Measurements from ENCODE around the gene OCIAD1.

- no peak for TF ChIP-seq EZH2 (IDR thresholded peaks at IDR 0.05; ENCODE audit: borderline replicate concordance, insufficient read depth, low read depth, low read length, poor library complexity, severe bottlenecking)
- TF ChIP-seq, protein P1, sequence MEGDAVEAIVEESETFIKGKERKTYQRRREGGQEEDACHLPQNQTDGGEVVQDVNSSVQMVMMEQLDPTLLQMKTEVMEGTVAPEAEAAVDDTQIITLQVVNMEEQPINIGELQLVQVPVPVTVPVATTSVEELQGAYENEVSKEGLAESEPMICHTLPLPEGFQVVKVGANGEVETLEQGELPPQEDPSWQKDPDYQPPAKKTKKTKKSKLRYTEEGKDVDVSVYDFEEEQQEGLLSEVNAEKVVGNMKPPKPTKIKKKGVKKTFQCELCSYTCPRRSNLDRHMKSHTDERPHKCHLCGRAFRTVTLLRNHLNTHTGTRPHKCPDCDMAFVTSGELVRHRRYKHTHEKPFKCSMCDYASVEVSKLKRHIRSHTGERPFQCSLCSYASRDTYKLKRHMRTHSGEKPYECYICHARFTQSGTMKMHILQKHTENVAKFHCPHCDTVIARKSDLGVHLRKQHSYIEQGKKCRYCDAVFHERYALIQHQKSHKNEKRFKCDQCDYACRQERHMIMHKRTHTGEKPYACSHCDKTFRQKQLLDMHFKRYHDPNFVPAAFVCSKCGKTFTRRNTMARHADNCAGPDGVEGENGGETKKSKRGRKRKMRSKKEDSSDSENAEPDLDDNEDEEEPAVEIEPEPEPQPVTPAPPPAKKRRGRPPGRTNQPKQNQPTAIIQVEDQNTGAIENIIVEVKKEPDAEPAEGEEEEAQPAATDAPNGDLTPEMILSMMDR (IDR thresholded peaks at IDR 0.05): no peak
Measured at GRCh38 chr4:48863728-48864127, 32.8 kb downstream of the OCIAD1 start.

Measured in B cell (primary cell).